Adrenal gland (tissue), 12 donors: ENCODE measurements around the gene C6orf141. TPM values are rescaled to one million over a fixed set of nuclear protein-coding genes. Genes with fewer than 3 reads are reported as not detected.

Experiments used
- DNase-seq, 7 donors: peaks; one replicate each; pipeline ENCODE4 v3.0.0-alpha.2; 2019 to 2020
- H3K27ac ChIP-seq, 5 donors: fragments of 200-600 bp; sonication (generic) in 4 of 5; 1 replicate in 3 of 5; 2 replicates in 2 of 5; pipeline versions ENCODE4 v1.5.1 to v1.8.0; 2016 to 2020; ENCODE audit warnings: mild to moderate bottlenecking in 1 of 5
- H3K27me3 ChIP-seq: fragments of 200-600 bp; 2 replicates; pipeline ENCODE4 v1.8.0; 2021
- H3K36me3 ChIP-seq, 2 donors: fragments of 200-600 bp; replicated peaks in 1 of 2; 1 replicate in 1 of 2; 2 replicates in 1 of 2; pipeline versions ENCODE4 v1.5.1 to v1.8.0; 2018 to 2022
- H3K4me1 ChIP-seq, 2 donors: fragments of 200-600 bp; replicated peaks in 1 of 2; 1 replicate in 1 of 2; 2 replicates in 1 of 2; pipeline versions ENCODE4 v1.5.1 to v1.8.0; 2018 to 2021
- H3K4me3 ChIP-seq, 4 donors: fragments of 200-600 bp; sonication (generic) in 3 of 4; one replicate each; pipeline ENCODE4 v1.5.1; 2016 to 2018
- H3K9me3 ChIP-seq, 3 donors: fragments of 200-600 bp; sonication (generic) in 1 of 3; replicated peaks in 1 of 3; 1 replicate in 2 of 3; 2 replicates in 1 of 3; pipeline versions ENCODE4 v1.5.1 to v1.8.0; 2016 to 2021
- POLR2A ChIP-seq, 2 donors: fragments of 450-650 bp; IDR thresholded peaks; one replicate each; pipeline ENCODE4 v1.6.1; 2017; ENCODE audit warnings: antibody characterized with exemption in 2 of 2, mild to moderate bottlenecking in 2 of 2, moderate library complexity in 1 of 2
- WGBS, 4 donors: extraction: QIAGEN DNeasy Blood & Tissue Kit in 2 of 4; methylation state at CpG; one replicate each; pipeline versions ENCODE4 v1.1.5 to v1.1.7; 2013 to 2017; 5-methylcytosine and 5-hydroxymethylcytosine counted together
- intact Hi-C, 2 donors: fragments of 100-400 bp; cut with DNase I; formaldehyde crosslinking; loops; one replicate each; pipeline versions ENCODE4 v1.14.1 to v1.15.0; 2022 to 2023
- polyA plus RNA-seq, 3 donors: library from polyadenylated mRNA; stranded (reverse); fragments of 200-250 nt in 2 of 3; fragments of 350-450 nt in 1 of 3; fragmentation: Illumina TruSeq in 1 of 3; extraction: RNeasy Lipid Tissue Mini Kit (QIAGEN cat#74804) in 1 of 3; gene quantifications; one replicate each; pipeline ENCODE4 v1.2.3, GENCODE V29; 2013 to 2014
- total RNA-seq, 9 donors: library from RNA; depleted of rRNA in 4 of 9; stranded (reverse); fragments of >200 nt in 4 of 9; fragments of 120-200 nt in 1 of 9; fragmentation: NEBNext Ultra II Directional in 1 of 9; extraction: Animal tissue kit (Norgen Biotek cat#: 25700) in 1 of 9; gene quantifications; one replicate each; pipeline versions ENCODE4 v1.1.0 to v1.2.4, GENCODE V29; 2013 to 2023
- TF ChIP-seq, protein P1 (sequence below), 6 experiments: fragments of 450-650 bp in 4 of 6; fragments of 200-600 bp in 2 of 6; sonication (generic) in 1 of 6; IDR thresholded peaks; 1 replicate in 5 of 6; 2 replicates in 1 of 6; pipeline versions ENCODE4 v1.5.1 to v1.8.0; 2016 to 2021; ENCODE audit warnings: antibody characterized with exemption in 6 of 6, mild to moderate bottlenecking in 2 of 6, moderate library complexity in 1 of 6
- donor health status: healthy with polysubstance abuse.
- donor health status: Bipolar disorder and iron deficiency.
- donor health status: DM: yes; HTN: yes; CAD: no.
- donor health status: DM: no; HTN: no; CAD: no.
- donor health status: DM: no; HTN: no; CAD: no.
- donor health status: DM: yes; HTN: yes; CAD: no.

The C6orf141 gene
- total and polyA plus RNA-seq, 12 donors: 0.16 to 2.9 (median 1.0) TPM; not detected in 4

DNA sequence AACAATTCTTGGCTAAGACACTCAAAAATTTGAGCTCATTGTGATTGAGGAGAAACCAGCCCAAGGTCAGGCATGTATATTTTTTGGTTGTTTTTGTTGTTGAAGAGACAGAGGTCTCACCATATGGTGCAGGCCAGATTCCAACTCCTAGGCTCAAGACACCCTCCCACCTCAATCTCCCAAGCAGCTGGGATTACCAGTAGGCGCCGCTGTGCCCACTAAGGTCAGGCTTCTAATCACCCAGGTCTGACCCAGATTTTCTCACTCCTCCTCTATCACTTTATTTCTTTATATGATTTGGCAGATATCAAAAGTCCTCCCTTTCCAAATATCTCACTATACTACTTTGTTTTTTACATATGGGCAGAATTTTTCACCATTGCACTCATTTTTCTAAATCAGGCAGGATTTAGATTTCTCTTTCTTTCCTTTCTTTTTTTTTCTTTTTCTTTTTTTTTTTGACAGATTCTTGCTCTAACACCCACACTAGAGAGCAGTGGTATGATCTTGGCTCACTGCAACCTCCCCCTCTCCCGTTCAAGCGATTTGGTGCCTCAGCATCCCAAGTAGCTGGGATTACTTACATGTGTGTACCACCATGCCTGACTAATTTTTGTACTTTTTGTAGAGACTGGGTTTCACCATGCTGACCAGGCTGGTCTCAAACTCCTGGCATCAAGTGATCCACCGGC lies 1.7 kb upstream of the C6orf141 start:
- Histone ChIP-seq H3K4me3 (no peak overlapping the region), H3K27ac (no peak overlapping the region), H3K9me3 (no peaks in the 10 kb centered on the region), H3K27me3 (peaks cover 17% of the 10 kb centered on the region), H3K4me1 (peaks cover 15 to 17% of the 10 kb centered on the region in 2 donors), H3K36me3 (no peaks in the 10 kb centered on the region)
- DNase-seq: no peak
- TF ChIP-seq, protein P1, sequence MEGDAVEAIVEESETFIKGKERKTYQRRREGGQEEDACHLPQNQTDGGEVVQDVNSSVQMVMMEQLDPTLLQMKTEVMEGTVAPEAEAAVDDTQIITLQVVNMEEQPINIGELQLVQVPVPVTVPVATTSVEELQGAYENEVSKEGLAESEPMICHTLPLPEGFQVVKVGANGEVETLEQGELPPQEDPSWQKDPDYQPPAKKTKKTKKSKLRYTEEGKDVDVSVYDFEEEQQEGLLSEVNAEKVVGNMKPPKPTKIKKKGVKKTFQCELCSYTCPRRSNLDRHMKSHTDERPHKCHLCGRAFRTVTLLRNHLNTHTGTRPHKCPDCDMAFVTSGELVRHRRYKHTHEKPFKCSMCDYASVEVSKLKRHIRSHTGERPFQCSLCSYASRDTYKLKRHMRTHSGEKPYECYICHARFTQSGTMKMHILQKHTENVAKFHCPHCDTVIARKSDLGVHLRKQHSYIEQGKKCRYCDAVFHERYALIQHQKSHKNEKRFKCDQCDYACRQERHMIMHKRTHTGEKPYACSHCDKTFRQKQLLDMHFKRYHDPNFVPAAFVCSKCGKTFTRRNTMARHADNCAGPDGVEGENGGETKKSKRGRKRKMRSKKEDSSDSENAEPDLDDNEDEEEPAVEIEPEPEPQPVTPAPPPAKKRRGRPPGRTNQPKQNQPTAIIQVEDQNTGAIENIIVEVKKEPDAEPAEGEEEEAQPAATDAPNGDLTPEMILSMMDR (IDR thresholded peaks at IDR 0.05): no peak
- TF ChIP-seq POLR2A (IDR thresholded peaks at IDR 0.05): no peak
- 85 to 96% (median 90%) methylated on average over 5 of the region's 5 CpGs for WGBS, 4 donors
- intact Hi-C loops: no loop called here

DNA sequence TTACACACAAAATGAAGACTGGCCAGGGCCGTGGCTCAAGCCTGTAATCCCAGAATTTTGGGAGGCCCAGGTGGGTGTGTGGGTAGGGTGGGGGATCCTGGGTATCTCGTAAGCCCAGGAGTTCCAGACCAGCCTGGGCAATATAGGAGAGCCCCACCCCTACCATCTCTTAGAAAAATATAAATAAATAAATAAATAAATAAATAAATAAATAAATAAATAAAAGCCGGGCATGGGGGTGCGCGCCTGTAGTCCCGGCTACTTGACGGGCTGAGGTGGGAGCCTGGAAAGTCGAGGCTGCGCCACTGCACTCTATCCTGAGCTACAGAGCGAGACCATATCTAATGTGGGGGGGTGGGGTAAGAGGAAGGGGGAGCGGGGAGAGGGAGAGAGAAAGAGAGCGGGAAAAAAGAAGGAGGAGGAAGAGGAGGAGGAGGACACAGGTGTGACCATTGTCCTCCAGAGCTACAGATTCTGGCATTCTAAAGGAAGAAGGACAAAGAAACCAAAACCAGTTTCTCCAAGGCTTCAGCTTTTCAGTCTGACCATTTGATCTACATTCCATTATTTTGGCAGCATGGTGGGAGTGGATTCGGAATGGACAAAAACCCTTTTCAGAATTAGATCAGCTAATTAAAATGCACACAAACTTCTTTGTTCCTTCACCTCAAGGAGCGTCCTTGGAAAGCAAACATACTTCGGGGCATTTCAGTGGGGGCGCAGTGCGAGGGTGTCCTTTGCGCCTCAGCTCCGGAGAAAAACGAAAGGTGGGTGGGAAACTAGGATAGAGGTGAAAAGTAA lies 577 bp upstream of the C6orf141 start:
- Histone ChIP-seq H3K36me3 (no peaks in the 10 kb centered on the region), H3K4me1 (peaks cover 15 to 17% of the 10 kb centered on the region in 2 donors), H3K4me3 (peak overlapping the region in 1 of 4 donors; percentile 43), H3K9me3 (no peaks in the 10 kb centered on the region), H3K27me3 (peaks cover 17% of the 10 kb centered on the region), H3K27ac (no peak overlapping the region)
- DNase-seq: no peak
- 40 to 46% (median 43%) methylated on average over 19 to 20 of the region's 20 CpGs for WGBS, 4 donors
- intact Hi-C loops: no loop called here
- TF ChIP-seq, protein P1 (IDR thresholded peaks at IDR 0.05): no peak
- no peak for TF ChIP-seq POLR2A (IDR thresholded peaks at IDR 0.05)

DNA sequence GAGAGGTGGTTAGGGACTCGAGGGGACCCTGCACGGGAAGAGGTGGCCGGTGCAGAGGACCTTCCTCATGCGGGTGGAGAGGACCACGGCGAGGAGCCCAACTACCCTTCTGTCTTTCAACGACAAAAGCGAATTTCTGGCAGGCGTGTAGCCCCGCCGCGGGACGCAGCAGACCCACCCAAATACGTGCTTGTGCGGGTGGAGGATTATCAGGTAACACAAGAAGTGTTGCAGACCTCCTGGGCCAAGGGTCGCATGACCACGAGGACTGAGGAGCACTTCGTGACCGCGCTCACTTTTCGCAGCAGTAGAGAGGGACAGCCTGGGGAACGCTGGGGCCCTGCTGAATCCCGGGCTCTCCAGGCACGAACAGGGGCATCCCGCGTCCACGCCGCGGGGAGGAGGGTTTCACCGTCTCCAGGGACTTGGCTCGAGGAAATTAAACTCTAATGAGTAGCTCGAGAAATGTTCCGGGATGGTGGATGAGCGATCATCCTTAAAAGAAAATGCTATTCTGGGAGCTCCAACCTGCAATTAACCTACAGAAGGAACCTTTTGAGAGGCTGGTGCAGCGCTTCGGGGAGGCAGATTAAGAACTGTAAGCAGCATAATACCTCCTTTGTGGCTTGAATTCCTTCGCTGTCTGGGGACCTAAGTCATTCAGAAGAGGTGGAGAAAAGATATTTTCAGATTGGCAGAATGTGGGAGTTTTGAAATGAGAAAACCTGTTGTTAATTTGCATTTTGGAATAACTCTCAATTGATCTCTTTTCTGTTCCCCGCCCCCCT lies 804 bp downstream of the C6orf141 start:
- Histone ChIP-seq H3K4me3 (peak overlapping the region in 3 of 4 donors; percentile 3 to 43 (median 11)), H3K4me1 (peaks cover 15 to 17% of the 10 kb centered on the region in 2 donors), H3K36me3 (no peaks in the 10 kb centered on the region), H3K27ac (no peak overlapping the region), H3K9me3 (no peaks in the 10 kb centered on the region), H3K27me3 (peaks cover 17% of the 10 kb centered on the region)
- WGBS, 4 donors: 4 to 13% (median 6%) methylated on average over 14 to 38 of the region's 38 CpGs
- DNase-seq: no peak
- intact Hi-C loops: no loop called here
- TF ChIP-seq POLR2A (IDR thresholded peaks at IDR 0.05): no peak
- TF ChIP-seq, protein P1 (IDR thresholded peaks at IDR 0.05): no peak

DNA sequence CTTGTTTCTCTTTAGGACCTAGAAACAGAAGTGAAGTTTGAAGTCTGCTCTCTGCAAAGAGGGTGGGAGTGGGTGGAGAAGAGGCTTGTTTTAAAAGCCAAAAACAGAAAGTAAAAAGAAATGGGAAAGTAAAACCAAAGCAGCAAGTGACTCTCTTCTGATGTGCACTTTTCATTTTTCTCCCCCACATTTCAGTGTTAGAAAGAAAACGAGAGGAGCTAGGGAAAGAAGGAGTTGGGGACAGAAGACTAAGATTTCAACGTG lies 1.3 kb downstream of the C6orf141 start:
- Histone ChIP-seq H3K27me3 (peaks cover 17% of the 10 kb centered on the region), H3K4me1 (peaks cover 15 to 17% of the 10 kb centered on the region in 2 donors), H3K36me3 (no peaks in the 10 kb centered on the region), H3K9me3 (no peaks in the 10 kb centered on the region), H3K27ac (no peak overlapping the region), H3K4me3 (peak overlapping the region in 1 of 4 donors; percentile 43)
- whole genome bisulfite sequencing, 4 donors: 34 to 44% (median 41%) methylated on average over 2 of the region's 2 CpGs
- intact Hi-C loops: no loop called here
- DNase-seq: no peak
- TF ChIP-seq, protein P1 (IDR thresholded peaks at IDR 0.05): no peak
- no peak for TF ChIP-seq POLR2A (IDR thresholded peaks at IDR 0.05)
